GM12878 (cell line): Measurements from ENCODE around the gene CD38. TPM values are rescaled to one million over a fixed set of nuclear protein-coding genes. Genes with fewer than 3 reads are reported as not detected.

Source experiments
- ATAC-seq: fragments of 200-7000 bp; cut with Tn5 transposase; 3 replicates; pipeline ENCODE4 v1.9.1; 2020; ENCODE audit warnings: mild to moderate bottlenecking, moderate library complexity
- BruUV-seq: library from RNA; stranded (reverse); fragments of 400-500 nt; replicated peaks from 2 replicates; lab custom pipeline; 2021; lab: Mats Ljungman, UMichigan
- CTCF ChIA-PET: fragments of 300-600 bp; sonication (Branson Sonifier 250); formaldehyde crosslinking; extraction: SDS; loops from one replicate; lab custom pipeline; 2021; ENCODE audit warnings: inconsistent platforms; lab: Yijun Ruan, JAX
- POLR2A ChIA-PET: fragments of 350-600 bp; formaldehyde crosslinking; extraction: SDS; loops from one replicate; lab custom pipeline; 2021; ENCODE audit warnings: inconsistent platforms; lab: Charles Lee
- RAD21 ChIA-PET: fragments of 300-600 bp; sonication (Branson Sonifier 250); formaldehyde crosslinking; loops from one replicate; lab custom pipeline; 2023; ENCODE audit warnings: antibody characterized with exemption; ENCODE audit not compliant: unreplicated experiment; lab: Charles Lee
- SMC1A ChIA-PET: fragments of 300-600 bp; sonication (Branson Sonifier 250); formaldehyde crosslinking; loops from one replicate; lab custom pipeline; 2023; ENCODE audit not compliant: unreplicated experiment, uncharacterized antibody; lab: Charles Lee
- DNase-seq: peaks from one replicate; pipeline ENCODE4 v3.0.0-alpha.2; 2011; ENCODE audit warnings: low read depth, low spot score
- FAIRE-seq: peaks from 3 replicates; lab custom pipeline; 2011; peaks lifted over from hg19 to GRCh38; lab: Jason Lieb, UNC
- H2AFZ ChIP-seq: 2 replicates; pipeline ENCODE4 v1.6.0; 2011; ENCODE audit warnings: low read depth, low read length, control low read depth; ENCODE audit not compliant: control insufficient read depth
- H3K27ac ChIP-seq: 2 replicates; pipeline ENCODE4 v1.5.1; 2011; ENCODE audit warnings: control low read depth; ENCODE audit not compliant: control insufficient read depth, insufficient read depth
- H3K27me3 ChIP-seq, 2 experiments: replicated peaks in 1 of 2; 2 replicates each; pipeline versions ENCODE4 v1.6.0 to v1.6.1; 2011; ENCODE audit warnings: low read length in 1 of 2; ENCODE audit not compliant: control insufficient read depth in 2 of 2, insufficient read depth in 2 of 2
- H3K36me3 ChIP-seq, 2 experiments: 2 replicates each; pipeline ENCODE4 v1.5.1; 2011; ENCODE audit warnings: low read length in 1 of 2; ENCODE audit not compliant: control insufficient read depth in 2 of 2, insufficient read depth in 2 of 2
- H3K4me1 ChIP-seq: 2 replicates; pipeline ENCODE4 v1.6.1; 2011; ENCODE audit warnings: mild to moderate bottlenecking, low read length, moderate library complexity, mixed read lengths; ENCODE audit not compliant: control insufficient read depth, insufficient read depth
- H3K4me2 ChIP-seq: 2 replicates; pipeline ENCODE4 v1.6.0; 2011; ENCODE audit warnings: control low read depth; ENCODE audit not compliant: control insufficient read depth, insufficient read depth
- H3K4me3 ChIP-seq: fragments of 200-600 bp; sonication (generic); 2 replicates; pipeline ENCODE4 v1.5.1; 2016
- H3K79me2 ChIP-seq: 2 replicates; pipeline ENCODE4 v1.6.0; 2011; ENCODE audit warnings: low read length; ENCODE audit not compliant: control insufficient read depth, insufficient read depth
- H3K9ac ChIP-seq: 2 replicates; pipeline ENCODE4 v1.8.0; 2011; ENCODE audit warnings: low read length, control low read depth, mixed read lengths; ENCODE audit not compliant: control insufficient read depth, insufficient read depth
- H3K9me3 ChIP-seq: replicated peaks from 3 replicates; pipeline ENCODE4 v1.5.1; 2011; ENCODE audit warnings: mild to moderate bottlenecking, low read length; ENCODE audit not compliant: control insufficient read depth, insufficient read depth
- H4K20me1 ChIP-seq: 2 replicates; pipeline ENCODE4 v1.6.0; 2011; ENCODE audit not compliant: control insufficient read depth, insufficient read depth
- ASH2L ChIP-seq: fragments of 300-600, 200-600 bp; sonication (generic); IDR thresholded peaks from 2 replicates; pipeline ENCODE4 v1.6.1; 2017; ENCODE audit warnings: low read depth, mild to moderate bottlenecking, borderline replicate concordance
- BHLHE40 ChIP-seq, 2 experiments: fragments of 450-650 bp in 1 of 2; IDR thresholded peaks; 2 replicates each; pipeline ENCODE4 v1.6.1; 2011 to 2017; ENCODE audit warnings: low read depth in 2 of 2, borderline replicate concordance in 1 of 2, improper control_type of control experiment in 1 of 2, low read length in 1 of 2, mild to moderate bottlenecking in 1 of 2
- CREB1 ChIP-seq: IDR thresholded peaks from 2 replicates; pipeline ENCODE4 v1.6.1; 2012; ENCODE audit warnings: low read depth, mild to moderate bottlenecking, inconsistent platforms
- DPF2 ChIP-seq: fragments of 450-650 bp; IDR thresholded peaks from 2 replicates; pipeline ENCODE4 v1.6.1; 2017; ENCODE audit warnings: mild to moderate bottlenecking
- HDGF ChIP-seq: fragments of 450-650 bp; IDR thresholded peaks from 2 replicates; pipeline ENCODE4 v1.6.1; 2016; ENCODE audit warnings: antibody characterized with exemption
- IKZF2 ChIP-seq, 2 experiments: fragments of 450-650 bp; IDR thresholded peaks; 2 replicates each; pipeline ENCODE4 v1.6.1; 2017; ENCODE audit warnings: mild to moderate bottlenecking in 2 of 2, moderate library complexity in 2 of 2
- IRF4 ChIP-seq: IDR thresholded peaks from 2 replicates; pipeline ENCODE4 v1.6.1; 2011; ENCODE audit warnings: low read depth, low read length
- NFYB ChIP-seq: IDR thresholded peaks from 2 replicates; pipeline ENCODE4 v1.6.1; 2011; ENCODE audit warnings: low read depth, mild to moderate bottlenecking, low read length, improper control_type of control experiment, moderate library complexity; ENCODE audit not compliant: insufficient read depth
- NR2F1 ChIP-seq: fragments of 450-650 bp; conservative IDR thresholded peaks from 2 replicates; pipeline ENCODE4 v1.6.1; 2017; ENCODE audit warnings: mild to moderate bottlenecking
- NRF1 ChIP-seq: conservative IDR thresholded peaks from 2 replicates; pipeline ENCODE4 v1.6.1; 2011; ENCODE audit warnings: mild to moderate bottlenecking, low read depth, low read length, improper control_type of control experiment
- RCOR1 ChIP-seq: conservative IDR thresholded peaks from 2 replicates; pipeline ENCODE4 v1.6.1; 2012; ENCODE audit warnings: low read depth, low read length, improper control_type of control experiment
- SMAD1 ChIP-seq: fragments of 450-650 bp; IDR thresholded peaks from 2 replicates; pipeline ENCODE4 v1.6.1; 2018; ENCODE audit warnings: mild to moderate bottlenecking, low read depth; ENCODE audit not compliant: partially characterized antibody
- ZNF384 ChIP-seq: IDR thresholded peaks from 2 replicates; pipeline ENCODE4 v1.6.1; 2012; ENCODE audit warnings: low read depth, mild to moderate bottlenecking, low read length, improper control_type of control experiment, borderline replicate concordance
- WGBS: methylation state at CpG from one replicate; pipeline ENCODE4 v1.1.6; 2016; ENCODE audit warnings: low lambda C conversion rate; ENCODE audit not compliant: insufficient replicate concordance, insufficient coverage; ENCODE audit errors: missing lambda C conversion rate; 5-methylcytosine and 5-hydroxymethylcytosine counted together
- in situ Hi-C: fragments of 300-500 bp; cut with MboI; formaldehyde crosslinking; loops from 9 replicates; pipeline ENCODE4 v1.14.3; 2018; ENCODE audit warnings: mixed read lengths
- intact Hi-C: fragments of 100-400 bp; cut with micrococcal nuclease; formaldehyde crosslinking; loops from one replicate; pipeline ENCODE4 v1.14.2; 2022; ENCODE audit not compliant: unreplicated experiment
- polyA plus RNA-seq, 11 experiments: library from polyadenylated mRNA; depleted of rRNA in 4 of 11; unstranded in 6 of 11; stranded (reverse) in 5 of 11; fragments of >200 nt; fragmentation: Nextera tagmentation in 4 of 11; fragmentation: Illumina TruSeq in 1 of 11; extraction: Ambion mirVana in 4 of 11; extraction: Trizol in 1 of 11; gene quantifications; 1 replicate in 1 of 11; 2 replicates in 10 of 11; pipeline versions ENCODE4 v1.2.1 to v1.2.3, GENCODE V29; 2011 to 2016; ENCODE audit warnings: inconsistent platforms in 2 of 11, missing spikeins in 2 of 11, low read depth in 1 of 11
- total RNA-seq, 4 experiments: library from RNA; depleted of rRNA in 3 of 4; stranded (reverse); fragments of >200 nt in 3 of 4; fragmentation: Illumina TruSeq in 1 of 4; extraction: Trizol in 1 of 4; gene quantifications; 2 replicates each; pipeline versions ENCODE4 v1.2.1 to v1.2.3, GENCODE V29; 2013 to 2021
- TF ChIP-seq, protein P1 (sequence below): IDR thresholded peaks from 2 replicates; pipeline ENCODE4 v1.6.1; 2012; ENCODE audit warnings: low read depth, low read length, improper control_type of control experiment
- TF ChIP-seq, protein P2 (sequence below): fragments of 150-350 bp; IDR thresholded peaks from 2 replicates; pipeline ENCODE4 v1.6.1; 2014; ENCODE audit warnings: mild to moderate bottlenecking, low read depth, low read length
- TF ChIP-seq, protein P3 (sequence below): fragments of 450-650 bp; IDR thresholded peaks from 2 replicates; pipeline ENCODE4 v1.6.1; 2016; ENCODE audit warnings: mild to moderate bottlenecking
- TF ChIP-seq, protein P4 (sequence below): IDR thresholded peaks from 2 replicates; pipeline ENCODE4 v1.6.1; 2011; ENCODE audit warnings: mild to moderate bottlenecking, low read depth, low read length, moderate library complexity; ENCODE audit not compliant: insufficient replicate concordance

Gene CD38
- total and polyA plus RNA-seq, 10 of the 15 experiments (the other 5 are each of a cell fraction or from before 2014, with no cell fraction given): 3.5 to 39.8 (median 12.7) TPM

DNA sequence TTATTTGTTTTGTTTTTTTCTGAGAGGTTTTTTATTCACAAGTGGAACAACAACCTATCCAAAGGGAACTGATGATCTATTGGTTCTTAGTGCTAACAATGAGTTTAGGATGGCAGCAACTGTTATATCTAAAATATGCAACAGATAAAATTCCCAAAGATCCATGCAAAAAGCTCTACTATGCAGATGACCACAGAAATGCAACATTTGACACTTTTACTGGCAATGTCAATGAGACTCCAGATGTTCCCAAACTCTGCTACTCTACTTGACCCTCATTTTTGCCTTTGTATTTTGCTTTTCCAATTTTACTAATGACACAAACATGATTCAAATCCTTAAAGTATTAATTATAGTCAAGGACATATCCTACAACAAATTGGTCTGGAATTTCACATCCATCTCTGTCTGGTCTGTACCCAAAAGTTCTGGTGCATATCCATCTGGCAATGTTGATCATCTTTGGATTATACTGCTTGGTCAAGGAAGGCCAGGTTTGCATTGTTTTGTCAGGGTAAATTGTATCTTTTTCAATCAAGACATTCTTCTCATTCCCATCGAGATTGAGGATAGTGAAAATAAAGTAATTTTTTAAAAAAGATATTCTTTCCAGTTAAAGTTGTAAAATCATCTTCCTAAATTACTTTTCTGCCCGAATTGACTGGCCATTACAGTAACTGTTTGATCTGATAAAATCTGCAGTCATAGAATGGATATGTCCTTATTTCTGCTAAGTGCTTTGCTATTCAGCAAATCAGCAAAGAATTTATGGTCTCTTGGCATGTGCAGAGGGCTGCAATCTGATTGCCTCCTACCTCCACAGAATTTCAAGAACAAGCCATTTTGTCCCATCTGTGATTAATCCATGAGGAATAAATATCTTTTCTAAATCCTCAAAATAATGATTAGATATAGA, 86.8 kb downstream of the CD38 start:
- ChIA-PET RAD21 (no interaction called here), CTCF (interaction anchor here (2.1 kb wide), 1 partner anchor 18 kb away, joined by 9 read pairs; no protein-coding TSS in a partner anchor), POLR2A (no interaction called here), SMC1A (no interaction called here)
- intact Hi-C loops: no loop called here
- no peak overlapping the region for H3K9ac ChIP-seq
- H3K9me3 ChIP-seq: no peaks in the 10 kb centered on the region; the same call in 2 of the 3 replicates
- no peak overlapping the region for H3K4me2 ChIP-seq
- H2AFZ ChIP-seq: no peak overlapping the region
- H3K79me2 ChIP-seq: no peaks in the 10 kb centered on the region
- no peak overlapping the region for H3K27ac ChIP-seq
- no peak for FAIRE-seq
- H3K36me3 ChIP-seq: no peaks in the 10 kb centered on the region
- no peak overlapping the region for H3K4me3 ChIP-seq
- 0% methylated on average over 2 of the region's 2 CpGs for WGBS
- H3K27me3 ChIP-seq: no peaks in the 10 kb centered on the region
- ATAC-seq: no peak
- DNase-seq: no peak
- in situ Hi-C loops: no loop called here
- no TSS peak for BruUV-seq
- no peaks in the 10 kb centered on the region for H3K4me1 ChIP-seq
- no peaks in the 10 kb centered on the region for H4K20me1 ChIP-seq
- TF ChIP-seq IRF4 (no peak), ZNF384 (no peak), IKZF2 (IDR thresholded peaks at IDR 0.05) (no peak), CREB1 (no peak), RCOR1 (no peak), NR2F1 (no peak), HDGF (no peak), NRF1 (no peak), ASH2L (no peak), BHLHE40 (IDR thresholded peaks at IDR 0.05; ENCODE audit: borderline replicate concordance in 1 of 2, low read depth in 2 of 2, low read length in 1 of 2) (no peak), NFYB (no peak), DPF2 (no peak), SMAD1 (no peak)
- TF ChIP-seq, protein P1, sequence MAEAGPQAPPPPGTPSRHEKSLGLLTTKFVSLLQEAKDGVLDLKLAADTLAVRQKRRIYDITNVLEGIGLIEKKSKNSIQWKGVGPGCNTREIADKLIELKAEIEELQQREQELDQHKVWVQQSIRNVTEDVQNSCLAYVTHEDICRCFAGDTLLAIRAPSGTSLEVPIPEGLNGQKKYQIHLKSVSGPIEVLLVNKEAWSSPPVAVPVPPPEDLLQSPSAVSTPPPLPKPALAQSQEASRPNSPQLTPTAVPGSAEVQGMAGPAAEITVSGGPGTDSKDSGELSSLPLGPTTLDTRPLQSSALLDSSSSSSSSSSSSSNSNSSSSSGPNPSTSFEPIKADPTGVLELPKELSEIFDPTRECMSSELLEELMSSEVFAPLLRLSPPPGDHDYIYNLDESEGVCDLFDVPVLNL: no peak
- TF ChIP-seq, protein P2, sequence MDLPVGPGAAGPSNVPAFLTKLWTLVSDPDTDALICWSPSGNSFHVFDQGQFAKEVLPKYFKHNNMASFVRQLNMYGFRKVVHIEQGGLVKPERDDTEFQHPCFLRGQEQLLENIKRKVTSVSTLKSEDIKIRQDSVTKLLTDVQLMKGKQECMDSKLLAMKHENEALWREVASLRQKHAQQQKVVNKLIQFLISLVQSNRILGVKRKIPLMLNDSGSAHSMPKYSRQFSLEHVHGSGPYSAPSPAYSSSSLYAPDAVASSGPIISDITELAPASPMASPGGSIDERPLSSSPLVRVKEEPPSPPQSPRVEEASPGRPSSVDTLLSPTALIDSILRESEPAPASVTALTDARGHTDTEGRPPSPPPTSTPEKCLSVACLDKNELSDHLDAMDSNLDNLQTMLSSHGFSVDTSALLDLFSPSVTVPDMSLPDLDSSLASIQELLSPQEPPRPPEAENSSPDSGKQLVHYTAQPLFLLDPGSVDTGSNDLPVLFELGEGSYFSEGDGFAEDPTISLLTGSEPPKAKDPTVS: no peak
- TF ChIP-seq, protein P3, sequence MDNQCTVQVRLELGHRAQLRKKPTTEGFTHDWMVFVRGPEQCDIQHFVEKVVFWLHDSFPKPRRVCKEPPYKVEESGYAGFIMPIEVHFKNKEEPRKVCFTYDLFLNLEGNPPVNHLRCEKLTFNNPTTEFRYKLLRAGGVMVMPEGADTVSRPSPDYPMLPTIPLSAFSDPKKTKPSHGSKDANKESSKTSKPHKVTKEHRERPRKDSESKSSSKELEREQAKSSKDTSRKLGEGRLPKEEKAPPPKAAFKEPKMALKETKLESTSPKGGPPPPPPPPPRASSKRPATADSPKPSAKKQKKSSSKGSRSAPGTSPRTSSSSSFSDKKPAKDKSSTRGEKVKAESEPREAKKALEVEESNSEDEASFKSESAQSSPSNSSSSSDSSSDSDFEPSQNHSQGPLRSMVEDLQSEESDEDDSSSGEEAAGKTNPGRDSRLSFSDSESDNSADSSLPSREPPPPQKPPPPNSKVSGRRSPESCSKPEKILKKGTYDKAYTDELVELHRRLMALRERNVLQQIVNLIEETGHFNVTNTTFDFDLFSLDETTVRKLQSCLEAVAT: no peak
- TF ChIP-seq, protein P4, sequence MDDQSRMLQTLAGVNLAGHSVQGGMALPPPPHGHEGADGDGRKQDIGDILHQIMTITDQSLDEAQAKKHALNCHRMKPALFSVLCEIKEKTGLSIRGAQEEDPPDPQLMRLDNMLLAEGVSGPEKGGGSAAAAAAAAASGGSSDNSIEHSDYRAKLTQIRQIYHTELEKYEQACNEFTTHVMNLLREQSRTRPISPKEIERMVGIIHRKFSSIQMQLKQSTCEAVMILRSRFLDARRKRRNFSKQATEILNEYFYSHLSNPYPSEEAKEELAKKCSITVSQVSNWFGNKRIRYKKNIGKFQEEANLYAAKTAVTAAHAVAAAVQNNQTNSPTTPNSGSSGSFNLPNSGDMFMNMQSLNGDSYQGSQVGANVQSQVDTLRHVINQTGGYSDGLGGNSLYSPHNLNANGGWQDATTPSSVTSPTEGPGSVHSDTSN: no peak
